ENCODE data around the gene APOL6.
"Not testable (repeated sequence)": the region's sequence is repeated elsewhere in the genome, so short reads cannot be mapped to it uniquely, and the experiment has no call there.

APOL6 gene

DNA sequence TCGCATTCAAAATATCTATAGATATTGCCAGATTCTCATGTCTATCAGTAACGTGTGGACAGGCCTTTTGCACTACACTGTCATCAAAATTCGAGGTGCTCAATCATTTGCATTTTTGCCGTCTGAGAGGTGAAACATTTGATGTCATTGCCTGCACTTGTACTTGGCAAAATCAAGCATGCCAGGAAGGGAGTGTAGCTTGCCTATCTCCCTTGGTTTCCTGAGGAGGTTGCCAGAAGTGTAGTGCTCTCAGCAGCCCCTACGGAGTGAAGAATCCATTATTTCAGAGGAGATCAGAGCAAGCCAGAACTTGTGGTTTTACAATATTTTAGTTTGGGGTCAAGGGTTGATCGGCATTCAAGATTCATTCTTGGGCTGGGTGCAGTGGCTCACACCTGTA is 39.2 kb downstream of the APOL6 start:
- Histone ChIP-seq H3K27me3 (ENCODE audit: control insufficient read depth, insufficient read depth, low read length) (no peaks in the 10 kb centered on the region), H3K4me3 (ENCODE audit: low read depth, low read length) (no peak overlapping the region)

DNA sequence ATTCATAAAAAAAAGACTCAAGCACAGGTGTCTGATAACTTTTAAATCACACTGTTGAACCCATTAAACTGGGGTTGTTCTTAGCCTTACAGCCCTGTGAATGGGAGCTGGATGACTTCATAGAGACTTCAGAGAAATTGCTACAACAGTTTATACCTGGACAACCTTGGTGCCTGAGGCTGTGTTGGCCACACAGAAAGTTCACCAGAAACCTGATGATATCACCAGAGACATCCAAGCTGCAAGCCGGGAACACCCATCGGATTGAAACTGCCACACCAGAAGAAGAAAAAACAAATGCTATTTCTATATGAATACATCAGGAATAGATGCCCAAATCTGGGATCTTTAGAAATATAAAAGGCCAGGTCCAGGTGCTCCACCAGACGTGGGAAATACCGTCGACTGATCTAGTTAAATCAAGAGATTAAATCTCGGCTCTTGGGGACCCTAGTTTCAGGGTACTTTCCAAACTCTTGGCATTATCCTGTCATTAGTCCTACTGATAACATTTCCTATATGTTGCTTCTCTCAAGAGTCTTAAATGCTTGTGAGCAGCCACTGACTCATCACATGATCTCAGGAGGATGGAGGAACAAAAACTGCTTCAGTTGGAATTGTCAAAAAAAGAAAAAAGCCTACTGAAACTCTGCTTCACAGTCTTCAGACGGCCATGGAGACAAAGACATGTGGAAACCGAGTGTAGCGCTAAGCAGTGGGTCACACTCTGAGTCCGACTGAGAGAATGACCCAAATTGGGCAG is 40.8 kb downstream of the APOL6 start:
- no peaks in the 10 kb centered on the region for H3K36me3 ChIP-seq (ENCODE audit: control insufficient read depth, insufficient read depth, low read length)
- H3K4me3 ChIP-seq (ENCODE audit: low read depth, low read length) = no peak overlapping the region
- H3K9ac ChIP-seq (ENCODE audit: low read depth, low read length) = no peak overlapping the region
- no peaks in the 10 kb centered on the region for H3K4me1 ChIP-seq (ENCODE audit: control insufficient read depth, insufficient read depth, low read length)
- no peaks in the 10 kb centered on the region for H3K27me3 ChIP-seq (ENCODE audit: control insufficient read depth, insufficient read depth, low read length)
- no peaks in the 10 kb centered on the region for H3K9me3 ChIP-seq (ENCODE audit: control insufficient read depth, insufficient read depth, low read length)

More for the DNA sequence above, 39.2 kb downstream of the APOL6 start:
- no peaks in the 10 kb centered on the region for H3K4me1 ChIP-seq (ENCODE audit: control insufficient read depth, insufficient read depth, low read length)
- no peak overlapping the region for H3K9ac ChIP-seq (ENCODE audit: low read depth, low read length)
- no peaks in the 10 kb centered on the region for H3K36me3 ChIP-seq (ENCODE audit: control insufficient read depth, insufficient read depth, low read length)
- H3K9me3 ChIP-seq (ENCODE audit: control insufficient read depth, insufficient read depth, low read length) = no peaks in the 10 kb centered on the region

DNA sequence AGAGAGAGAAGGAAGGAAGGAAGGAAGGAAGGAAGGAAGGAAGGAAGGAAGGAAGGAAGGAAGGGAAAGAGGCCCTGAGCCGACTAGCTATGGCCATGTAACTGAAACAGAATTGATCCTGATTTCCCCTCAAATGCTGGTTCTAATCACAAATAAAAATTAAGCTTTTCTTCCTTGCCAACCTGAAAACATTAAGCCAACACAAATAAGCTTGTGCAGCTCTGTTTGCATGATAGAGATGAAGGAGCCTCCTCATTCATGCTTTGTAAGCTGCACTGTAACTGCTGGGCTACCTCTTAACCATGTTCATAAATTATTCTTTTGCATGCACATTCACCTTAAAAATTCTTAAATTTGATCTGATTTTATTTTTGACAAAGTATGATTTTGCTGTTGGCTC is 41.8 kb downstream of the APOL6 start:
- no peak overlapping the region for H3K9ac ChIP-seq (ENCODE audit: low read depth, low read length)
- H3K4me1 ChIP-seq (ENCODE audit: control insufficient read depth, insufficient read depth, low read length) = no peaks in the 10 kb centered on the region
- no peaks in the 10 kb centered on the region for H3K27me3 ChIP-seq (ENCODE audit: control insufficient read depth, insufficient read depth, low read length)
- H3K4me3 ChIP-seq (ENCODE audit: low read depth, low read length) = no peak overlapping the region
- no peaks in the 10 kb centered on the region for H3K9me3 ChIP-seq (ENCODE audit: control insufficient read depth, insufficient read depth, low read length)
- H3K36me3 ChIP-seq (ENCODE audit: control insufficient read depth, insufficient read depth, low read length) = no peaks in the 10 kb centered on the region

DNA sequence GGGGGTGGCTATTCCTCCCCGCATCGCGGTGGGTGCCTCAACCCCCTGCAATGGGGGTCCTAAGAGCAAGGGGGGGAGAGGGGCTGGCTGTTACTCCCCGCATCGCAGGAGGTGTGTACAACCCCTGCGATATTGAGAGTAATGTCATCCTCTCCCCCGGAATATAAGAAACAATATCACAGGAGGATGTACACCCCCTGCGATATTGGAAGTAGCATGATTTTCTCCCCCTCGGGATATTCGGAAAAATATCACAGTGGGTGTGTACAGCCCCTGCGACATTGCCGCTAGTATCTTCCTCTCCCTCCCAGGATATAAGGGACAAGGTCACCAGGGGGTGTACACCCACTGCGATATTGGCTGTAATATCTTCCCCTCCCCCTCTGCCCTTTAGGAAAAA is 47.0 kb downstream of the APOL6 start:
- H3K4me1 ChIP-seq (ENCODE audit: control insufficient read depth, insufficient read depth, low read length) = no peaks in the 10 kb centered on the region
- no peak overlapping the region for H3K4me3 ChIP-seq (ENCODE audit: low read depth, low read length)
- no peaks in the 10 kb centered on the region for H3K9me3 ChIP-seq (ENCODE audit: control insufficient read depth, insufficient read depth, low read length)
- no peak overlapping the region for H3K9ac ChIP-seq (ENCODE audit: low read depth, low read length)
- H3K27me3 ChIP-seq (ENCODE audit: control insufficient read depth, insufficient read depth, low read length) = no peaks in the 10 kb centered on the region
- no peaks in the 10 kb centered on the region for H3K36me3 ChIP-seq (ENCODE audit: control insufficient read depth, insufficient read depth, low read length)

DNA sequence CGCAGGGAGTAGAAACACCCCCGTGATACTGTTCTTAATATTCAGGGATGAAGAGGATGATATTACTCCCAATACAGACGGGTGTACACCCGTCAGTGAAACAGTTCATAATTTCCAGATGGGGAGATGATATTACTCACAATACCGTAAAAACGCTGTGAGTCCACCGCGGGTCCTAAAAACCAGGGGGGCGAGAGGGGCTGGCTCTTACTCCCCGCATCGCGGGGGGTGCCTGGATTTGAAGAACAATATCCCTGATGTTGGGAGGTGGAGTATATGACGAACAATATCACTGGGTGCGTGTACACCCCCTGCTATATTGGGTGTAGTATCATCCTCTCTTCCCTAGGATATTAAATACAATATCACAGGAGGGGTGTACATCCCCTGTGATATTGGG is 48.9 kb downstream of the APOL6 start:
- H3K36me3 ChIP-seq (ENCODE audit: control insufficient read depth, insufficient read depth, low read length) = no peaks in the 10 kb centered on the region

DNA sequence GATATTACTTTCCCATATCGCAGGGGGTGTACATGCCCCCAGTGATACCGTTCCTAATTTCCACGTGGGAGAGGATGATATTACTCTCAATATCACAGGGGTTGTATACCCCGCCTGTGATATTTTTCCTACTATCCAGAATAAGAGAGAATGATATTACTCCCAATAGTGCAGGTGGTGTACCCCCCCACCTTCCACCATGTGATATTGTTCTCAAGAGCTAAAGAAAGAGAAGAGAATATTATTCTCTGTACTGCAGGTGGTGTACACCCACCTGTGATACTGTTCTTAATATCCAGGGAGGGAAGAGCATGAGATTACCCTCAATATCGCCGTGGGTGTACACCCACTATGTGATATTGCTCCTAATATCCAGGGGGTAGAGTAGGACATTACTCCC is 51.6 kb downstream of the APOL6 start:
- H3K36me3 ChIP-seq (ENCODE audit: control insufficient read depth, insufficient read depth, low read length); H3K4me1 ChIP-seq (ENCODE audit: control insufficient read depth, insufficient read depth, low read length); H3K9me3 ChIP-seq (ENCODE audit: control insufficient read depth, insufficient read depth, low read length); H3K27me3 ChIP-seq (ENCODE audit: control insufficient read depth, insufficient read depth, low read length); H3K9ac ChIP-seq (ENCODE audit: low read depth, low read length); H3K4me3 ChIP-seq (ENCODE audit: low read depth, low read length): not testable (repeated sequence)

More for the DNA sequence above, 48.9 kb downstream of the APOL6 start:
- Histone ChIP-seq H3K9me3 (ENCODE audit: control insufficient read depth, insufficient read depth, low read length) (no peaks in the 10 kb centered on the region), H3K4me3 (ENCODE audit: low read depth, low read length) (no peak overlapping the region), H3K9ac (ENCODE audit: low read depth, low read length) (no peak overlapping the region), H3K27me3 (ENCODE audit: control insufficient read depth, insufficient read depth, low read length) (no peaks in the 10 kb centered on the region), H3K4me1 (ENCODE audit: control insufficient read depth, insufficient read depth, low read length) (no peaks in the 10 kb centered on the region)

DNA sequence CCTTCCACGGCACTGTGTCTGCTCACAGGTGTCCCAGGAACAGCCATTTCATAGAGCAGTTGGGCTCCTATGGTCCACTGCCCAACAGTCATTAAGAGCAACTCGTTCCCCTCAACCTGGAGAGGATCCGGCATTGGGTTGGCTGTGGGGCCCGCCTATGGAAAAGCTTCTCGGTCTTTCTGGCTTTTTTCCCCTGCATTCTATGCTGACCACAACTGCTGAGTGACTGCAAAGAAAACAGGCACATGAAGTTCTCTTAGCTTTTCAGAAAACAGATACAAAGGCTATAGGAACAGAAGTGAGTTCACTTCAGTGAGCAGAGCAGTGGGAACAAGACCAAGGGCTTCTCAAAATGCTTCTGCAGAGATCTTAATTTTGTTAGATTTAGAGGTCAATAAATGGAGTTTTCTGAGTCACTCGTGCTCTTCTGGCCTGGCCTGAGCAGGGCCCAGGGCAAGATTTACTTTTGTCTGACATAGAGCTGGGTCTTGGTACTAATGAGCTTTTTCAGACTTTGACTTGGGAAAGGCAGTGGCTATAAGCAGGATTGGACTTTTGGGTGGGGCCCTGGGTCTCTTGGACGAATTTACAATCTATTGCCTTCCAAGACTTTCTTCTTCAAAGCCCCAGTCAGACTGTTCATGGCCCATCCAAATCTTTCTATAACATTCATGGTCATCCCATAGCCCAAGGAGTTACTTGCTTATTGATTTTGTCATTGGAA is 55.8 kb downstream of the APOL6 start:
- H3K4me3 ChIP-seq (ENCODE audit: low read depth, low read length) = no peak overlapping the region
- no peaks in the 10 kb centered on the region for H3K36me3 ChIP-seq (ENCODE audit: control insufficient read depth, insufficient read depth, low read length)
- H3K9ac ChIP-seq (ENCODE audit: low read depth, low read length) = no peak overlapping the region
- H3K27me3 ChIP-seq (ENCODE audit: control insufficient read depth, insufficient read depth, low read length) = no peaks in the 10 kb centered on the region
- no peaks in the 10 kb centered on the region for H3K9me3 ChIP-seq (ENCODE audit: control insufficient read depth, insufficient read depth, low read length)
- no peaks in the 10 kb centered on the region for H3K4me1 ChIP-seq (ENCODE audit: control insufficient read depth, insufficient read depth, low read length)

DNA sequence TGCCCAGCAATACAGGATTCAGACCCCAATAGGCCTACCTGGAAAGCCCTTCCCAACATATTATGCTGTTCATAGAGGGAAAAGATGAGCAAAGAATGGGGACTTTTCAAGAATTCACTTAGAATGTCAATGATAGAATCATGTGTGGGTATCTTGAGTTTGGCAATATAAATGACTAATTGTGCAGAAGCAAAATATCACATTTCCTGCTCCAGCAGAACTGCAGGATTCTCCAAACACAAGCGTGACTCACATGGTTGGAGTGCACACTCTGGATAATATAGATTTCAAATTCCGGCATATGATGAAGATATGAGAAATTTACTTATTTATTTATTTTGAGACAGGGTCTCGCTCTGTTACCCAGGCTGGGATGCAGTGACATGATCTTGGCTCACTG is 56.9 kb downstream of the APOL6 start:
- Histone ChIP-seq H3K9me3 (ENCODE audit: control insufficient read depth, insufficient read depth, low read length) (no peaks in the 10 kb centered on the region), H3K36me3 (ENCODE audit: control insufficient read depth, insufficient read depth, low read length) (no peaks in the 10 kb centered on the region), H3K27me3 (ENCODE audit: control insufficient read depth, insufficient read depth, low read length) (no peaks in the 10 kb centered on the region), H3K4me3 (ENCODE audit: low read depth, low read length) (no peak overlapping the region), H3K4me1 (ENCODE audit: control insufficient read depth, insufficient read depth, low read length) (no peaks in the 10 kb centered on the region), H3K9ac (ENCODE audit: low read depth, low read length) (no peak overlapping the region)

DNA sequence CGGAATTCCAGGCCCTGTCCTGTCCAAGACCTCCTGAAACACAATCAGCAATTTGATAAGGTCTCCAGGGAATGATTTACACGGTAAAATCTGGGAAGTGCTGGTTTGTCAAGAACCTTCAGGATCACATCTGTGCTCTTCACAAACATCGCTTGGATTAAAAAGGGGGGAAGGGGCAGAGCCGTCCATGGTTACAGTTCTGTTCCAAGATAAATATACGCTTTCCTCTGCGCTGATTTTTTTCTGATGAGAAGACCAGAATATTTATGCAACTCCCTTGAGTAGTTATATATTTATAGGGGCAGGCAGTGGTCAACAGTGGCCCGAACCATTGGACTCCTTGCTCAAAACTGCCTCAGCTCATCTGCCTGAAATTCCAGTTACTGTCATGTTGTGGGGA is 60.2 kb downstream of the APOL6 start:
- H3K27me3 ChIP-seq (ENCODE audit: control insufficient read depth, insufficient read depth, low read length) = no peaks in the 10 kb centered on the region
- no peaks in the 10 kb centered on the region for H3K4me1 ChIP-seq (ENCODE audit: control insufficient read depth, insufficient read depth, low read length)
- no peak overlapping the region for H3K9ac ChIP-seq (ENCODE audit: low read depth, low read length)
- H3K9me3 ChIP-seq (ENCODE audit: control insufficient read depth, insufficient read depth, low read length) = no peaks in the 10 kb centered on the region
- H3K4me3 ChIP-seq (ENCODE audit: low read depth, low read length) = no peak overlapping the region
- H3K36me3 ChIP-seq (ENCODE audit: control insufficient read depth, insufficient read depth, low read length) = no peaks in the 10 kb centered on the region

DNA sequence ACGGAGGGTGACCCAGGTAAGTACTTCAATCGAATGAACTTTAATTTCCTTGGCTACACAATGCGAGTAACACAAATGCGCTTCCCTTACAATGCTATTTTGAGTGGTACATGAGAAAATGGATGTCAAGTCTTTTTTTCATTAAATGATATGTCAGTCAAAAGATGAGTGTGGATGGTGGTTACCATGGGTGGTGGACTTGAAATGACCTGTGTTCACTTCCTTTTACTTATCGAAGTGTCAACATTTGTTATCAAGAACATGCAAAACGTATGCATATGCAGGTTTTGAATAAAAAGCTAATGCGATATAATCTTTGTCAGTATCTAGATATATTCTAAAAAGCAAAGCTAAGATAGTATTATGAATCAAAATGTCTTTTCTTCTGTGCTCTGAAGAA is 60.7 kb downstream of the APOL6 start:
- H3K9me3 ChIP-seq (ENCODE audit: control insufficient read depth, insufficient read depth, low read length) = no peaks in the 10 kb centered on the region
- H3K36me3 ChIP-seq (ENCODE audit: control insufficient read depth, insufficient read depth, low read length) = no peaks in the 10 kb centered on the region
- no peaks in the 10 kb centered on the region for H3K4me1 ChIP-seq (ENCODE audit: control insufficient read depth, insufficient read depth, low read length)
- H3K4me3 ChIP-seq (ENCODE audit: low read depth, low read length) = no peak overlapping the region
- no peak overlapping the region for H3K9ac ChIP-seq (ENCODE audit: low read depth, low read length)
- no peaks in the 10 kb centered on the region for H3K27me3 ChIP-seq (ENCODE audit: control insufficient read depth, insufficient read depth, low read length)

DNA sequence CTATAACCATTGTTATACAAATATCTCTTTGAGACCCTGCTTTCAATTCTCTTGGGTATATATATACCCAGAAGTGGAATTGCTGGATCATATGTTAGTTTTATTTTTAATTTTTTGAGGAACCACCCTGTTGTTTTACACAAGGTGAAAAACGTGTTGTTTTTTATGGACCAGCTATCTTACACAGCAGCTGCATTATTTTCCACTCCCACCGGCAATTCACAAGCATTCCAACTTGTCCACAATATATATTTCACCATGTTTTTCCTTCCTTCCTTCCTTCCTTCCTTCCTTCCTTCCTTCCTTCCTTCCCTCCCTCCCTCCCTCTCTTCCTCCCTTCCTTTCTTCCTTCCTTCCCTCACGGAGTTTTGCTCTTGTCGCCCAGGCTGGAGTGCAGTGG is 63.1 kb downstream of the APOL6 start:
- H3K9ac ChIP-seq (ENCODE audit: low read depth, low read length) = no peak overlapping the region
- H3K36me3 ChIP-seq (ENCODE audit: control insufficient read depth, insufficient read depth, low read length) = no peaks in the 10 kb centered on the region
- no peaks in the 10 kb centered on the region for H3K4me1 ChIP-seq (ENCODE audit: control insufficient read depth, insufficient read depth, low read length)
- H3K27me3 ChIP-seq (ENCODE audit: control insufficient read depth, insufficient read depth, low read length) = no peaks in the 10 kb centered on the region
- no peaks in the 10 kb centered on the region for H3K9me3 ChIP-seq (ENCODE audit: control insufficient read depth, insufficient read depth, low read length)
- no peak overlapping the region for H3K4me3 ChIP-seq (ENCODE audit: low read depth, low read length)

DNA sequence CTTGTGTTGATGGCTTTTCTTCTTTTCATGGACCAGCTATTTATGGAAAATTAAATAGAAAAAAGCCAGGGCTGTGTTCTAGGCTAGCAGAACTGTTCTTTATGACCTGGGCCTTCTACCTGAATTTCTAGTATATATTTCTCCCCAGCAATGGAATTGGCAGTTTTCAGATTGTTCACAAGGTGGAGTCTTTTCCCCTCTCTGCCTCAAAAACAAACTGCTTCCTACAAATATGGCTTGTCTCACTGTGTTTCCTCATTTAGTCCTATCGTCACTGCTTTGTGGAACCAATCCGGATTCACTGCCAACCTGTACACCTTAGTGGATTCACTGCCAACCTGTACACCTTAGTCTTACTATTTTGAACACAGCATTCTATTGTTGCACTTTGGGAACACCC is 64.4 kb downstream of the APOL6 start:
- H3K4me1 ChIP-seq (ENCODE audit: control insufficient read depth, insufficient read depth, low read length) = no peaks in the 10 kb centered on the region
- H3K36me3 ChIP-seq (ENCODE audit: control insufficient read depth, insufficient read depth, low read length) = no peaks in the 10 kb centered on the region
- H3K27me3 ChIP-seq (ENCODE audit: control insufficient read depth, insufficient read depth, low read length) = no peaks in the 10 kb centered on the region
- H3K9ac ChIP-seq (ENCODE audit: low read depth, low read length) = no peak overlapping the region
- no peak overlapping the region for H3K4me3 ChIP-seq (ENCODE audit: low read depth, low read length)
- no peaks in the 10 kb centered on the region for H3K9me3 ChIP-seq (ENCODE audit: control insufficient read depth, insufficient read depth, low read length)

Data from iPS-15b (cell line).